Ammon's horn (tissue), 1 donor: Measurements from ENCODE around the gene SPI1.

Experiments
- DNase-seq: peaks from one replicate; pipeline ENCODE4 v3.0.0-alpha.2; 2016; ENCODE audit warnings: low spot score

Gene SPI1

GRCh38 chr11:47388697-47389576, 10.6 kb upstream of the SPI1 start:
- DNase-seq, result no peak

- DNase-seq, result no peak
These were observed 9.8 kb upstream of the SPI1 start for GRCh38 chr11:47387944-47388696.

GRCh38 chr11:47384498-47384897, 6.2 kb upstream of the SPI1 start:
- DNase-seq, result no peak

- DNase-seq, result no peak
These were observed 4.7 kb upstream of the SPI1 start for GRCh38 chr11:47383071-47383470.

GRCh38 chr11:47380078-47380477, 1.7 kb upstream of the SPI1 start:
- DNase-seq, result no peak

GRCh38 chr11:47379317-47379716, 970 bp upstream of the SPI1 start:
- DNase-seq, result no peak

- DNase-seq, result no peak
These were observed 456 bp upstream of the SPI1 start for GRCh38 chr11:47378836-47379170.

GRCh38 chr11:47377571-47378009, 757 bp downstream of the SPI1 start:
- no peak for DNase-seq

- no peak for DNase-seq
These were observed 1.6 kb downstream of the SPI1 start for GRCh38 chr11:47376525-47377371.

GRCh38 chr11:47376107-47376524, 2.2 kb downstream of the SPI1 start:
- no peak for DNase-seq

GRCh38 chr11:47375546-47376085, 2.7 kb downstream of the SPI1 start:
- no peak for DNase-seq

GRCh38 chr11:47375020-47375419, 3.3 kb downstream of the SPI1 start:
- DNase-seq, result no peak

GRCh38 chr11:47374720-47375019, 3.7 kb downstream of the SPI1 start:
- no peak for DNase-seq

- DNase-seq, result peak; percentile 80
These were observed 4.2 kb downstream of the SPI1 start for GRCh38 chr11:47373876-47374719.

GRCh38 chr11:47372422-47372821, 5.9 kb downstream of the SPI1 start:
- DNase-seq, result no peak

GRCh38 chr11:47369676-47370075, 8.7 kb downstream of the SPI1 start:
- DNase-seq, result no peak

GRCh38 chr11:47366020-47366490, 12.3 kb downstream of the SPI1 start:
- no peak for DNase-seq

GRCh38 chr11:47361419-47361818, 16.9 kb downstream of the SPI1 start:
- DNase-seq, result no peak

GRCh38 chr11:47360341-47360740, 18.0 kb downstream of the SPI1 start:
- DNase-seq, result no peak

GRCh38 chr11:47359586-47359985, 18.8 kb downstream of the SPI1 start:
- no peak for DNase-seq

- DNase-seq, result no peak
These were observed 19.2 kb downstream of the SPI1 start for GRCh38 chr11:47359162-47359561.
